DND-41 (cell line): Measurements from ENCODE around the gene MAP3K7CL.
"Not testable (repeated sequence)": the region's sequence is repeated elsewhere in the genome, so short reads cannot be mapped to it uniquely, and the experiment has no call there.

ENCODE experiments used
- CTCF ChIP-seq: IDR thresholded peaks from 2 replicates; pipeline ENCODE4 v1.5.1; 2012; ENCODE audit warnings: borderline replicate concordance, low read length, moderate library complexity, mild to moderate bottlenecking; ENCODE audit not compliant: poor library complexity, severe bottlenecking; ENCODE audit errors: extremely low read depth
- EZH2 ChIP-seq: IDR thresholded peaks from 3 replicates; pipeline ENCODE4 v1.6.1; 2012; ENCODE audit warnings: borderline replicate concordance, low read depth, mild to moderate bottlenecking, moderate library complexity, low read length, inconsistent platforms; ENCODE audit not compliant: severe bottlenecking

DNA sequence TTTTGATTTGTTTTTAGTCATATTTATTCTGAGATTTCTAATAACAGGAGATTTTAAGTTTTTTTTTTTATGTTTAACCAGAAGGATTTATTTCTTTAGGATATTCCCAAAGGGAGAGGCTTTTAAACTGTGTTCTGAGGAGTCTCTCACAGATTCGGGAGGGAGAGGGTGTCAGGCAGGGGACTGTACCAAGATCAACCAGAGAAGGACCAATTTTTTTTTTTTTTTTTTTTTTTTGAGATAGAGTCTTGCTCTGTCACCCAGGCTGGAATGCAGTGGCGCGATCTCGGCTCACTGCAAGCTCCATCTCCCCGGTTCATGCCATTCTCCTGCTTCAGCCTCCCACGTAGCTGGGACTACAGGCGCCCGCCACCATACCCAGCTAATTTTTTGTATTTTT, 37.0 kb downstream of the MAP3K7CL start:
- not testable (repeated sequence) for TF ChIP-seq CTCF, EZH2
